Thoracic aorta (tissue), 2 donors: ENCODE measurements around the gene PNLIPRP2. TPM values are rescaled to one million over a fixed set of nuclear protein-coding genes. Genes with fewer than 3 reads are reported as not detected.

Source experiments
- ATAC-seq: fragments of 150-250 bp; one replicate; pipeline ENCODE4 v1.8.0; 2017; ENCODE audit warnings: low read depth; ENCODE audit not compliant: insufficient number of reproducible peaks, low FRiP score
- DNase-seq: peaks from one replicate; pipeline ENCODE4 v3.0.0-alpha.2; 2020; ENCODE audit warnings: low spot score
- H3K27ac ChIP-seq, 2 donors: fragments of 200-600 bp; sonication (generic); 1 replicate in 1 of 2; 2 replicates in 1 of 2; pipeline ENCODE4 v1.5.1; 2016; ENCODE audit warnings: mild to moderate bottlenecking in 2 of 2, moderate library complexity in 2 of 2
- H3K27me3 ChIP-seq: fragments of 200-600 bp; sonication (generic); replicated peaks from 2 replicates; pipeline ENCODE4 v1.6.0; 2016; ENCODE audit warnings: mild to moderate bottlenecking; ENCODE audit not compliant: insufficient read depth
- H3K36me3 ChIP-seq: fragments of 200-600 bp; sonication (generic); one replicate; pipeline ENCODE4 v1.5.1; 2016
- H3K4me1 ChIP-seq, 2 donors: fragments of 200-600 bp; sonication (generic); 1 replicate in 1 of 2; 2 replicates in 1 of 2; pipeline versions ENCODE4 v1.5.1 to v1.6.0; 2016; ENCODE audit warnings: low read depth in 2 of 2, mild to moderate bottlenecking in 1 of 2; ENCODE audit not compliant: control insufficient read depth in 1 of 2
- H3K4me3 ChIP-seq: fragments of 200-600 bp; sonication (generic); 2 replicates; pipeline ENCODE4 v1.5.1; 2016; ENCODE audit warnings: mild to moderate bottlenecking
- H3K9me3 ChIP-seq: fragments of 200-600 bp; sonication (generic); 2 replicates; pipeline ENCODE4 v1.5.1; 2016
- total RNA-seq, 2 donors: library from RNA; depleted of rRNA; stranded (reverse); fragments of >200 nt; gene quantifications; one replicate each; pipeline versions ENCODE4 v1.1.0 to v1.2.3, GENCODE V29; 2016
- TF ChIP-seq, protein P1 (sequence below): fragments of 200-600 bp; sonication (generic); IDR thresholded peaks from one replicate; pipeline ENCODE4 v1.5.1; 2019; ENCODE audit warnings: antibody characterized with exemption

The PNLIPRP2 gene
- total RNA-seq, 2 donors from 2014 or later: 2.3 TPM; not detected in 1

DNA sequence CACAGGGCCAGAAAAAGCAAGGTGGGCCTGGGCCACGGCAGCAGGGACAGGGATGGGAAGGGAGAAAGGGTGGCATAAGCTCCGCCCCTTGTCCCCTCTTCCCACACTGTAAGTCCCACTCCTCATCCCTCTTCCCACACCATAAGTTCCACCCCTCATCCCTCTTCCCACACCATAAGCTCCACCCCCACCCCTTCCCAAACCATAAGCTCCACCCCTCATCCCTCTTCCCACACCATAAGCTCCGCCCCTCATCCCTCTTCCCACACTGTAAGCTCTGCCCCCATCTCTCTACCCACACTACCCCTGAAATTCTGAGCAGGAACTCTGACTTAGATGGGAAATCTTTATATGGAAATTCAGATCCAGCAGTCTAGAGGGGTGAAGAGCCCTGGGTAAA, 65.9 kb downstream of the PNLIPRP2 start:
- ATAC-seq (no peak), DNase-seq (no peak)
- H3K27me3 ChIP-seq: no peaks in the 10 kb centered on the region
- H3K36me3 ChIP-seq: no peaks in the 10 kb centered on the region
- H3K4me1 ChIP-seq: peaks cover 12 to 36% of the 10 kb centered on the region in 2 donors
- TF ChIP-seq, protein P1, sequence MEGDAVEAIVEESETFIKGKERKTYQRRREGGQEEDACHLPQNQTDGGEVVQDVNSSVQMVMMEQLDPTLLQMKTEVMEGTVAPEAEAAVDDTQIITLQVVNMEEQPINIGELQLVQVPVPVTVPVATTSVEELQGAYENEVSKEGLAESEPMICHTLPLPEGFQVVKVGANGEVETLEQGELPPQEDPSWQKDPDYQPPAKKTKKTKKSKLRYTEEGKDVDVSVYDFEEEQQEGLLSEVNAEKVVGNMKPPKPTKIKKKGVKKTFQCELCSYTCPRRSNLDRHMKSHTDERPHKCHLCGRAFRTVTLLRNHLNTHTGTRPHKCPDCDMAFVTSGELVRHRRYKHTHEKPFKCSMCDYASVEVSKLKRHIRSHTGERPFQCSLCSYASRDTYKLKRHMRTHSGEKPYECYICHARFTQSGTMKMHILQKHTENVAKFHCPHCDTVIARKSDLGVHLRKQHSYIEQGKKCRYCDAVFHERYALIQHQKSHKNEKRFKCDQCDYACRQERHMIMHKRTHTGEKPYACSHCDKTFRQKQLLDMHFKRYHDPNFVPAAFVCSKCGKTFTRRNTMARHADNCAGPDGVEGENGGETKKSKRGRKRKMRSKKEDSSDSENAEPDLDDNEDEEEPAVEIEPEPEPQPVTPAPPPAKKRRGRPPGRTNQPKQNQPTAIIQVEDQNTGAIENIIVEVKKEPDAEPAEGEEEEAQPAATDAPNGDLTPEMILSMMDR: no peak
- no peak overlapping the region for H3K4me3 ChIP-seq
- no peaks in the 10 kb centered on the region for H3K9me3 ChIP-seq
- H3K27ac ChIP-seq: no peak overlapping the region

DNA sequence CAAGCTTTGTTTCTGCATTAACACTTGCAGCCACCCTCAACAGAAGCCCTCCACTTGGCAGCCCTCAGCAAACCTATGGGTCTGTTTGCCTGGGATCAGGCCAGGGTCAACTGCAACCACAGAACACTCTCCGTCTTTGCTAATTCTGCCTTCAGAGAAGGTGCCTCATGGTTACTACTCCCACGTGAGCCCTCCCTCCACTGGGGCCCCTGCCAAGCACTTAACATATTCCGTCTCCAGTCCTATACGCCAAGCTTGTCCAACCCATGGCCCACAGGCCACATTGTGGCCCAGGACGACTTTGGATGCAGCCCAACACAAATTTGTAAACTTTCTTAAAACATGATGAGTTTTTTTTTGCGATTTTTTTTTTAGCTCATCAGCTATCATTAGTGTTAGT, 66.9 kb downstream of the PNLIPRP2 start:
- no peaks in the 10 kb centered on the region for H3K27me3 ChIP-seq
- ATAC-seq (no peak), DNase-seq (no peak)
- no peak overlapping the region for H3K4me3 ChIP-seq
- H3K4me1 ChIP-seq: peaks cover 16 to 42% of the 10 kb centered on the region in 2 donors
- H3K36me3 ChIP-seq: no peaks in the 10 kb centered on the region
- no peaks in the 10 kb centered on the region for H3K9me3 ChIP-seq
- TF ChIP-seq, protein P1: no peak
- H3K27ac ChIP-seq: no peak overlapping the region

DNA sequence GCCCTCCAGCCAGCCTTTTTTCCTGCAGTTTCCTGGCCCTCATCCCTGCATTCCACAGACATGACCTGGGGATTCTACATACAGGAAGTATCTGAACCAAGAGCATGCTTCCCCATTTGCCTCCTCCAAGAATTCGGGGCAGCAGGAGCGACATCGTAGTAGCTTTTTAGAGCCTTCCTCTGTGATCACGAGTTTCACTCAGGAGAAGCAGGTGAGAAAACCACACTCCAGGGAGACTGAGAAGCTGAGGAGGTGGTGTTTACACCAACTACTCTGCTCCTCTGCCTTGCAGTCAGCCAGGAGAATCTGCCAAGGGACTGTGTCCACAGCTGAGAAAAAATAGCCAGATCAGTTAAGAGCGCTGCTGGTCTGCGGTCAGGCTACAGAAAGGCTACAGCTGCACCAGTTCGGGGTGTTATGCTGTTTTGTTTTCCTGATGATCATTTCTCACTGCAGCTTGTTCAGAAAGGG, 67.5 kb downstream of the PNLIPRP2 start:
- Histone ChIP-seq H3K27me3 (no peaks in the 10 kb centered on the region), H3K4me3 (peak overlapping the region; percentile 38), H3K4me1 (peaks cover 16 to 43% of the 10 kb centered on the region in 2 donors), H3K36me3 (no peaks in the 10 kb centered on the region), H3K27ac (peak overlapping the region in 1 of 2 donors; percentile 31), H3K9me3 (no peaks in the 10 kb centered on the region)
- ATAC-seq (no peak), DNase-seq (no peak)
- TF ChIP-seq, protein P1: no peak

DNA sequence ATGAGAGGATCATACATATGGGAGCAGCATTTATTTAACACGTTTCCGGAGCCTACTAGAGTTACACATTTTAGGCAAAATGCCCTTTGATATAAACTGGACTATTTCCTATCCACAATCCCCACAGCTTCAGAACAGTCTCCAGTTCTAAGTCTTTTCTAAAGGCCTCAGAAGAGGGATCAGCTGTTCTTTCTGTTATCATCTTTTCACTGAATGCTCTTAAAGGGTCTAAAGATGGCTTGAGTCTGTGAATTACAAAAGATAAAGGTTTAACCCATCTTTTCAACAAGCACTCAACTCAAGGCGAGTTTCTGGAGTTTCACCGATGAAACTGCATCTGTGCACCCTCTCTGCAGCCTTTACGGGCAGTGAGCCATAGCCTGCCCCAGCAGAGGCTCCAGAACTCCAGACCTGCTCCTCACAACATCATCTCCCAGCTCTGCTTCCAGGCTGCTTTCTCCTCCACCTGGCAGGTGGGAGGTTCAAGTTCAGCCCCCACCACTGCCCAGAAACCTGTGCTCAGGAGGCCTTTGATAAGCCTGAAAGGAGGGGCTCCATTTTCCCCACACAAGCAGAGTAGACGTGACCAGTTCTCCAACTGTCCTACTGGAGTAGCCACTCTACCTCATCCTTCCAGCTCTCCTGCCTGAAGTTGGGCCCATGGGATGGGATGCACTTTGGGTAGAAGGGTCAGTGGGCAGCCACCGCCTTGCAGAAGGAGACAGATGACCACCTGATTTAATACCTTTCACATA, 68.2 kb downstream of the PNLIPRP2 start:
- no peak for ATAC-seq
- Histone ChIP-seq H3K36me3 (no peaks in the 10 kb centered on the region), H3K4me1 (peaks cover 21 to 49% of the 10 kb centered on the region in 2 donors), H3K4me3 (peak overlapping the region; percentile 38), H3K27ac (no peak overlapping the region), H3K9me3 (no peaks in the 10 kb centered on the region), H3K27me3 (no peaks in the 10 kb centered on the region)
- TF ChIP-seq, protein P1: no peak
- no peak for DNase-seq

DNA sequence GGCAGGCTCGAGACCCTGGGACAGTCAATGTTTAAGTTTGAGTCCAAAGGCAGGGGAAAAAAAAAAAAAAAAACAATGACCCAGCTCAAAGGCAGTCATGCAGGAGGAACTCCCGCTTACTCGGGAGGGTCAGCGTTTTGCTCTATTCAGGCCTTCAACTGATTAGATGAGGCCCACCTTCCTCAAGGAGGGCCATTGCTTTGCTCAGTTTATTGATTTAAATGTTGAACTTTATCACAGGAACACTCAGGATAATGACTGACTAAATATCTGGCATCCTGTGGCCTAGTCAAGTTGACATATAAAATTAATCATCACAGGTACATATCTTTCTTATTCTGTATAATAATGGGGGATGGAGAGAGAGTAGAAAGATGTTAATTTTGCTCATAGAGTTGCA, 69.0 kb downstream of the PNLIPRP2 start:
- TF ChIP-seq, protein P1: no peak
- DNase-seq (no peak), ATAC-seq (no peak)
- no peaks in the 10 kb centered on the region for H3K27me3 ChIP-seq
- peaks cover 21 to 49% of the 10 kb centered on the region in 2 donors for H3K4me1 ChIP-seq
- H3K9me3 ChIP-seq: no peaks in the 10 kb centered on the region
- H3K36me3 ChIP-seq: no peaks in the 10 kb centered on the region
- no peak overlapping the region for H3K27ac ChIP-seq
- no peak overlapping the region for H3K4me3 ChIP-seq
